ENCODE results near the gene SPATA24.
"Not testable (repeated sequence)": the region's sequence is repeated elsewhere in the genome, so short reads cannot be mapped to it uniquely, and the experiment has no call there.

The SPATA24 gene

GRCh38 chr5:139394654-139395566 is 9.0 kb downstream of the SPATA24 start, which contains the start of gene PROB1:
TSS of gene PROB1 (minus strand) at chr5:139395104. CDS start at chr5:139395081, 23 bp downstream.
- no peak for DNase-seq (ENCODE audit: low read depth in 2 of 2)

GRCh38 chr5:139394123-139394653 is 9.7 kb downstream of the SPATA24 start:
- DNase-seq (ENCODE audit: low read depth in 2 of 2), result no peak

GRCh38 chr5:139393497-139394122 is 10.3 kb downstream of the SPATA24 start:
- no peak for DNase-seq (ENCODE audit: low read depth in 2 of 2)

- no peak for DNase-seq (ENCODE audit: low read depth in 2 of 2)
Observed at GRCh38 chr5:139392678-139393496, 11.0 kb downstream of the SPATA24 start.

GRCh38 chr5:139392324-139392677 is 11.6 kb downstream of the SPATA24 start:
- no peak for DNase-seq (ENCODE audit: low read depth in 2 of 2)

- DNase-seq (ENCODE audit: low read depth in 2 of 2), result no peak
Observed at GRCh38 chr5:139391570-139392323, 12.1 kb downstream of the SPATA24 start.

GRCh38 chr5:139390639-139391569 is 13.0 kb downstream of the SPATA24 start:
- DNase-seq (ENCODE audit: low read depth in 2 of 2), result no peak

- DNase-seq (ENCODE audit: low read depth in 2 of 2), result no peak
Observed at GRCh38 chr5:139389701-139390638, 13.9 kb downstream of the SPATA24 start, which contains the start of gene MZB1. TSS of gene MZB1 (minus strand) at chr5:139389913. CDS start at chr5:139389856, 57 bp downstream.

GRCh38 chr5:139388198-139388821 is 15.6 kb downstream of the SPATA24 start:
- DNase-seq (ENCODE audit: low read depth in 2 of 2), result no peak

GRCh38 chr5:139387611-139388197 is 16.2 kb downstream of the SPATA24 start:
- no peak for DNase-seq (ENCODE audit: low read depth in 2 of 2)

GRCh38 chr5:139386956-139387355 is 16.9 kb downstream of the SPATA24 start:
- DNase-seq (ENCODE audit: low read depth in 2 of 2), result not testable (repeated sequence)

GRCh38 chr5:139386050-139386438 is 17.8 kb downstream of the SPATA24 start:
- no peak for DNase-seq (ENCODE audit: low read depth in 2 of 2)

GRCh38 chr5:139385061-139386049 is 18.5 kb downstream of the SPATA24 start:
- DNase-seq (ENCODE audit: low read depth in 2 of 2), result no peak

- no peak for DNase-seq (ENCODE audit: low read depth in 2 of 2)
Observed at GRCh38 chr5:139384591-139385051, 19.3 kb downstream of the SPATA24 start.

GRCh38 chr5:139383993-139384590 is 19.8 kb downstream of the SPATA24 start:
- no peak for DNase-seq (ENCODE audit: low read depth in 2 of 2)
